Brain pericyte (primary cell): ENCODE results near the gene POLR3GL.
"Not testable (repeated sequence)": the region's sequence is repeated elsewhere in the genome, so short reads cannot be mapped to it uniquely, and the experiment has no call there.

Experiments used
- DNase-seq: peaks from one replicate; pipeline ENCODE4 v3.0.0-alpha.2; 2012; ENCODE audit warnings: low read depth, low spot score

The POLR3GL gene

DNA sequence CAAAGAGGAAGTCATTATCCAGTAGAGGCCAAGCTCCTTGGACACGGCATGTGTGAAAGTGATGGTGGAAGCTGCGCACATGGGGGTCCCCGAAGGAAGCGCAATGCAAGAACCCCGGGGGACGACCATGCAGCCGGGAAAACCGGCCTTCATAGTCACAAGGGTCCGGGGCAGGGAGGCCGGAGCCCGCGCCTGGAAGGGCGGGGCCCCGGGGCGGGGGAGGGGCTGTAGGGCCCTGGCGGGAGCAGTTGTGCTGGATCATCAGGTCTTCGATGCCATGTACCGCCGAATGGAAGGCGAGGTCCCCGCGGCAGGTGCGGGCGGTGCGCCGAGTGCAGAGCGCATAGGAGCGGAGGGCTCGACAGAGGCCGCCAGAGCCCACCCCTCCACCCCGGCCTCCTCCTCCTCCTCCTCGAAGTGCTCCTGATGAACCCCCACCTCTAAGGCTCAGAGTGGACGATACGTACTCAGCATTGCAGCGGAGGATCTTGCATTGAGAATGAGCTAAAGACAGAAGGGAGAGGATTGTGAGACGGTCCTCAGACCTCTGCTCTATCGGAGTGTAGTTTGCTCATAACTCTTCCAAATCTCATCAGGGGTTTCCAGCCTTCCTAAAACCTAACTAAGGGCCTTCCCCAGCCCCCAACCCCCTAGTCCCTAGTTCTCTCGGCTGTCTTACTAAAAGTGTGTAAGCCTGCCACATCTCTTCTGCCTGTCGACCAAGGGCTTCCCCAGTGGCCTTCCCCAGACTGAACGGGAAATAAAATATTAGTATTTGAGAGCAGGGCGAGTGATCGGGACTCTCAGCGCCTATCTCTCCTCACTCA lies 55.0 kb downstream of the POLR3GL start:
- no peak for DNase-seq

DNA sequence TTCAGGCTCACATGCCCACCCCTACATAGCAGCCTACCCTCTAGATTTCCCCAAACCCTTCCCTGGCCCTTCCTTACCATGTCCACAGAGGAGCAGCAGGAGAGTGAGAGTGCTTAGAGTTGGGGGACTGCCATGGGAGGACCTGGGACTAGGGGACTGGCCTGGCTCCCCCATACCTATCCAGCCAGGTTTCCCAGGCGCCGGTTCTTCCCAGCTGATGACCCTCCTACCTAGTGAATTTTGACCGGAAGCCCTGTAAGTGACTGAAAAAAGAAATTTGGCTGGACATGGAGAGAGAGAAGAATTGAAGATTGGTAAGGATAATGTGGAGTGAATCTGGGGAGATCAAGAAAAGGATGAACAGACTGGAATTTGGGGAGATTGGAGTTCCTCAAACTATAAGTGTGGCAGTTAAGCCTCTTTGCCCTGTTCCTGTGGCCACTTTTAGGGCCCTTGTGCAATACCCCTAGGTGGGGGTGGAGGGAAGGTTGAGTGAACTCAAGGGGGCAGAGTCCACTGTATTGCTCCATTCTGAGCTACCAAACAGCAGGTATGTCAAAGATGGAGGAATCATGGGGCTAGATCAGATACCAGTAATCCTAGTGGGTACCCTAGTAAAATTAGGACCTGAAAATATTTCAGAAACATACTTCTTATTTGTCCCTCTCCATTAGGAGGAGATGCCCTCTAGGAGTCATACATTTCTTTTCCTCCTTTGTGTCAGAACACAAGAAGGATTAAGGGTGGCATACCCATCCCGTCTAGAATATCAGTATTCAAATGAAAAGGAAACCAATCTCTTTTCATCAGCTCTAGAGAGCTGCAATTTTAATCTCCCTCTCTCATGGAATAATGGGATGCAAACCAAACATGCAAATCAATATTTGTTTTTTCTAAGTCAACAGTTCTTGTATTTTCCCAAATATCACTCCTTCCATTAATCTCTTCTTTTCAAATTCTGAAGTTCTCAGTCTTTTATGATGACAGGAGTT lies 55.9 kb downstream of the POLR3GL start:
- no peak for DNase-seq

DNA sequence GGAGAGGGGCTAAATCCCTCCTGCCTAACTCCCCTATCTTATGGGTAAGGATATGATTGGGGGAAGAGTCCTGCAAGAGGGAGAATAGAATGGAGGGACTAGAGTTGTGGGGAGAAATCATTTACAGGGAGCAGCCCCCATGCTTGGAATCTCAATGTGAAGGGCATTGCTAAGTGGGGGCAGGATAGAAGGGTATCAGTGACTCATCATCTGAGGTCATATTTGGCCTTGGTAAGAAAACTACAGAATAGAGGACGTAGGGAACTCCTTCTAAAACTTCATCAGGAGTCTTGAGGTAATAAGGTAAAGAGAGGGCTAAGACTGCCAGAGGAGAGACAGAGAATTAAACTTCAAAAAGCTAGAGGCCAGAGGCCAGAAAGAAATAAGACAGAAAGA lies 56.6 kb downstream of the POLR3GL start:
- DNase-seq = no peak

GRCh38 chr1:146021622-146022402 lies 57.3 kb downstream of the POLR3GL start, which contains the start of gene HJV:
HJV (minus strand) TSS chr1:146021735; CDS start chr1:146020231, 1,504 bp downstream.
- no peak for DNase-seq

DNA sequence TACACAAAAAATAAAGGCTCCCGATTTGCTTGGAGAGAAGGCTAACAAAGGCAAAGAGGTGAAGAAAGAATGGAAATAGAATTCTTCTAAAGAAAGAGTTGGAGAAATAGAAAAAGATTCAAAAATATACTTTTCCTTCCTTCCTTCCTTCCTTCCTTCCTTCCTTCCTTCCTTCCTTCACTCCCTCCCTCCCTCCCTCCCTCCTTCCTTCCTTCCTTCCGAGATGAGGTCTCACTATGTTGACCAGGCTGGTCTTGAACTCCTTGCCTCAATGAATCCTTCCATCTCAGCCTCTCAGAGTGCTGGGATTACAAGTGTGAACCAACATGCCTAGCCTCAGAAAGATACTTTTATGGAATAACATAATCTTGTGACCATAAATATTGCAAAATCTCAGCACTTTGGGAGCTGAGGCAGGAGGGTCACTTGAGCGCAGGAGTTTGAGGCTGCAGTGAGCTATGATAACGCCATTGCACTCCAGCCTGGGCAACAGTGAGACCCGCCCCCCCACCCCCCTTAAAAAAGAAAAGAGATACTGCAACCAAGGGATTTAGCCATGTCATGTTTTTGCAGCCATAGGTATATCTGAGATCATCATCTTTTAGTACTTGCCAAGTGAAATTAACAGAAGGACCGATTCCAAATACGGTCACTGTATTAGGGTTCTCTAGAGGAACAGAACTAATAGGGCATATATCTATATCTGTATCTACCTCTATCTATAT lies 58.1 kb downstream of the POLR3GL start:
- DNase-seq = no peak

- not testable (repeated sequence) for DNase-seq
These were observed 61.5 kb downstream of the POLR3GL start for GRCh38 chr1:146025787-146026495.

DNA sequence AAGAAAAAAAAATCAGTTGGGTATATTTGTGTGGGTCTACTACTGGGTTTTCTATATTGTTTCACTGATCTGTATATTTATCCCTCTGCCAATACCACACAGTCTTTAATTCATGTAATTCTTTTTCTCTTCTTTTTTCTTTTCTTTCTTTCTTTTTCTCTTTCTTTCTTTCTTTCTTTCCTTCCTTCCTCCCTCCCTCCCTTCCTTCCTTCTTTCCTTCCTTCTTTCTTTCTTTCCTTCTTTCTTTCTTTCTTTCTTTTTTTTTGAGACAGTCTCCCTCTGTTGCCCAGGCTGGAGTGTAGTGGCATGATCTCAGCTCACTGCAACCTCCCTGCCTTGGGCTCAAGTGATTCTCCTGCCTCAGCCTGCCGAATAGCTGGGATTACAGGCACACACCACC lies 62.2 kb downstream of the POLR3GL start:
- DNase-seq = not testable (repeated sequence)
